ENCODE data around the gene RNU1-3. TPM values are rescaled to one million over a fixed set of nuclear protein-coding genes. Genes with fewer than 3 reads are reported as not detected.
"Not testable (repeated sequence)": the region's sequence is repeated elsewhere in the genome, so short reads cannot be mapped to it uniquely, and the experiment has no call there.

RNU1-3 gene
- total and polyA plus RNA-seq, 2 of the 8 experiments (the other 6 are each of a cell fraction or from before 2014, with no cell fraction given), result 145 to 1,303 TPM

GRCh38 chr1:16642025-16642966, 24.5 kb downstream of the RNU1-3 start:
- CTCF ChIA-PET (ENCODE audit: partially characterized antibody), result interaction anchor here (0.8 to 13.8 kb wide), 7 partner anchors 12 to 50 kb away, joined by 3 to 239 read pairs (median 5); no protein-coding TSS in a partner anchor
- not testable (repeated sequence) for H3K4me2 ChIP-seq (ENCODE audit: insufficient read depth in 1 of 2, low read depth in 2 of 2, low read length in 2 of 2); H2AK5ac ChIP-seq (ENCODE audit: low read depth, low read length); H2BK20ac ChIP-seq (ENCODE audit: low read length); H3K9ac ChIP-seq (replicated peaks in 1 of 4; ENCODE audit: extremely low read depth in 1 of 4, low read depth in 3 of 4, low read length in 3 of 4); H4K91ac ChIP-seq (replicated peaks; ENCODE audit: insufficient read length, low read length); H3K4ac ChIP-seq (replicated peaks; ENCODE audit: insufficient read length, low read depth, low read length); H3K36me3 ChIP-seq (ENCODE audit: control insufficient read depth in 2 of 4, insufficient read depth in 4 of 4, low read length in 3 of 4); H3K9me3 ChIP-seq (ENCODE audit: insufficient read depth in 2 of 2, low read depth in 1 of 2, low read length in 1 of 2); H2AFZ ChIP-seq (ENCODE audit: low read length); FAIRE-seq; H3K23me2 ChIP-seq (ENCODE audit: low read depth, low read length); H3K4me3 ChIP-seq (ENCODE audit: extremely low read depth in 1 of 4, insufficient read depth in 2 of 4, low read depth in 3 of 4, low read length in 4 of 4); H3K18ac ChIP-seq (ENCODE audit: extremely low read depth, low read length); H3K23ac ChIP-seq (ENCODE audit: insufficient read length); H3K79me2 ChIP-seq (ENCODE audit: control insufficient read depth in 1 of 2, insufficient read depth in 2 of 2, low read length in 2 of 2); H2BK5ac ChIP-seq (ENCODE audit: low read depth, low read length); H2BK12ac ChIP-seq (ENCODE audit: low read depth, low read length); H4K20me1 ChIP-seq (replicated peaks in 1 of 2; ENCODE audit: control insufficient read depth in 1 of 2, insufficient read depth in 2 of 2, low read length in 2 of 2); H3K27ac ChIP-seq (ENCODE audit: low read depth, low read length); H2BK15ac ChIP-seq (ENCODE audit: low read length); H2BK120ac ChIP-seq (replicated peaks; ENCODE audit: low read depth, low read length); H3K14ac ChIP-seq (ENCODE audit: insufficient read length); H3K56ac ChIP-seq (replicated peaks; ENCODE audit: insufficient read length, low read depth, low read length); H4K5ac ChIP-seq (ENCODE audit: insufficient read length, low read depth, low read length)
- Histone ChIP-seq H3K79me1 (ENCODE audit: low read depth, low read length) (peaks cover 14% of the 10 kb centered on the region; the same call in 1 of the 2 replicates), H4K8ac (ENCODE audit: extremely low read depth, insufficient read depth, low read length) (peak overlapping the region; percentile 19; the same call in 1 of the 2 replicates), H3K4me1 (replicated peaks in 1 of 4; ENCODE audit: control insufficient read depth in 3 of 4, insufficient read depth in 4 of 4, low read length in 3 of 4) (peaks cover 0 to 16% (median 13%) of the 10 kb centered on the region in 4 experiments; a peak in 6 of 7 replicates), H3K27me3 (replicated peaks in 1 of 4; ENCODE audit: control insufficient read depth in 3 of 4, extremely low read depth in 1 of 4, insufficient read depth in 3 of 4, low read length in 3 of 4) (peaks cover 0 to 15% (median 10%) of the 10 kb centered on the region in 4 experiments; a peak in 5 of 7 replicates)
- POLR2A ChIA-PET (ENCODE audit: partially characterized antibody), result interaction anchor here (1.4 kb wide), 1 partner anchor 12 kb away, joined by 4 read pairs; no protein-coding TSS in a partner anchor
- WGBS, 2 experiments (ENCODE audit: extremely low coverage in 1 of 2, insufficient coverage in 1 of 2, insufficient read length in 1 of 2, insufficient replicate concordance in 2 of 2, low coverage in 1 of 2, low lambda C conversion rate in 2 of 2, missing lambda C conversion rate in 1 of 2), result 78% methylated on average over 9 of the region's 9 CpGs; no CpG with 5 or more reads in 1 of the 2 experiments
- DNase-seq (ENCODE audit: low read depth in 1 of 2, low spot score in 2 of 2), result peak in 1 of 2 experiments; percentile 57

All from H1 (cell line).